HFFc6 (cell line): ENCODE results near the gene HIVEP2. TPM values are rescaled to one million over a fixed set of nuclear protein-coding genes. Genes with fewer than 3 reads are reported as not detected.

ENCODE experiments used
- DNase-seq: peaks from one replicate; pipeline ENCODE4 v3.0.0-alpha.2; 2018
- H3K27ac Mint-ChIP-seq: 2 replicates; pipeline ENCODE4 v1.8.0; 2020; ENCODE audit warnings: mild to moderate bottlenecking, mixed read lengths
- H3K27me3 Mint-ChIP-seq: 2 replicates; pipeline ENCODE4 v1.8.0; 2021; ENCODE audit warnings: mild to moderate bottlenecking, moderate library complexity, mixed read lengths; ENCODE audit not compliant: insufficient read depth
- H3K36me3 Mint-ChIP-seq: 2 replicates; pipeline ENCODE4 v1.8.0; 2021; ENCODE audit warnings: low read depth, mixed read lengths
- H3K4me1 Mint-ChIP-seq: 2 replicates; pipeline ENCODE4 v1.8.0; 2020; ENCODE audit warnings: low read depth, mixed read lengths
- H3K4me3 Mint-ChIP-seq: 2 replicates; pipeline ENCODE4 v1.8.0; 2020; ENCODE audit warnings: mild to moderate bottlenecking, moderate library complexity, mixed read lengths
- H3K9me3 Mint-ChIP-seq: 2 replicates; pipeline ENCODE4 v1.8.0; 2020; ENCODE audit warnings: mild to moderate bottlenecking, mixed read lengths
- total RNA-seq, 6 experiments: library from RNA; stranded (reverse); fragmentation: NEBNext Ultra II Directional; extraction: Animal tissue kit (Norgen Biotek cat#: 25700); gene quantifications; 2 replicates in 1 of 6; 3 replicates in 5 of 6; pipeline ENCODE4 v1.2.3, GENCODE V29; 2021
- TF ChIP-seq, protein P1 (sequence below): fragments of 200-600 bp; sonication (generic); IDR thresholded peaks from 2 replicates; pipeline ENCODE4 v1.5.0; 2021; ENCODE audit warnings: antibody characterized with exemption, mild to moderate bottlenecking

Gene HIVEP2
- total RNA-seq, 6 experiments from 2014 or later, result 14.0 to 19.5 (median 17.1) TPM

DNA sequence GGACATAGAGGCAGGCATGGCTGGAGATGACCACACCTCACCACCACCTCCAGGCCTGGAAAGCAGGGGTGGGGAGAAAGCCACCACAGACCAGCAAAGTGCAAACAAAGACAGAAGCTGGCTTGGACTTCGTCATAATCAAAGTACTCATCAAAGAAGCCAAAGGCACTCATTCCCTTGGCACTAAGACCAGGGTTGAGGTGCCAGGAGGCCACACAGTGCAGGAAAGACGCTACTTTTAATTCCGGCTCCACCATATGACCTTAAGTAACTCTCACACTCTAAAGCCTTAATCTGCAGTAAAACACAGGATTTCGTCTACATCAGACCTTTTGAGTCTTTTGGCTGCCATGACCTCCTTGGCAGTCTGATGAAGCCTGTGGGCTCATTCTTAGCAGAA, 123.1 kb downstream of the HIVEP2 start:
- no peak for DNase-seq
- H3K9me3 Mint-ChIP-seq, result no peaks in the 10 kb centered on the region
- H3K4me3 Mint-ChIP-seq, result no peak overlapping the region
- peaks cover 10% of the 10 kb centered on the region; the same call in 1 of the 2 replicates for H3K36me3 Mint-ChIP-seq
- H3K4me1 Mint-ChIP-seq, result peaks cover 49% of the 10 kb centered on the region
- TF ChIP-seq, protein P1, sequence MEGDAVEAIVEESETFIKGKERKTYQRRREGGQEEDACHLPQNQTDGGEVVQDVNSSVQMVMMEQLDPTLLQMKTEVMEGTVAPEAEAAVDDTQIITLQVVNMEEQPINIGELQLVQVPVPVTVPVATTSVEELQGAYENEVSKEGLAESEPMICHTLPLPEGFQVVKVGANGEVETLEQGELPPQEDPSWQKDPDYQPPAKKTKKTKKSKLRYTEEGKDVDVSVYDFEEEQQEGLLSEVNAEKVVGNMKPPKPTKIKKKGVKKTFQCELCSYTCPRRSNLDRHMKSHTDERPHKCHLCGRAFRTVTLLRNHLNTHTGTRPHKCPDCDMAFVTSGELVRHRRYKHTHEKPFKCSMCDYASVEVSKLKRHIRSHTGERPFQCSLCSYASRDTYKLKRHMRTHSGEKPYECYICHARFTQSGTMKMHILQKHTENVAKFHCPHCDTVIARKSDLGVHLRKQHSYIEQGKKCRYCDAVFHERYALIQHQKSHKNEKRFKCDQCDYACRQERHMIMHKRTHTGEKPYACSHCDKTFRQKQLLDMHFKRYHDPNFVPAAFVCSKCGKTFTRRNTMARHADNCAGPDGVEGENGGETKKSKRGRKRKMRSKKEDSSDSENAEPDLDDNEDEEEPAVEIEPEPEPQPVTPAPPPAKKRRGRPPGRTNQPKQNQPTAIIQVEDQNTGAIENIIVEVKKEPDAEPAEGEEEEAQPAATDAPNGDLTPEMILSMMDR, result no peak
- H3K27me3 Mint-ChIP-seq, result no peaks in the 10 kb centered on the region; the same call in 1 of the 2 replicates
- H3K27ac Mint-ChIP-seq, result no peak overlapping the region

DNA sequence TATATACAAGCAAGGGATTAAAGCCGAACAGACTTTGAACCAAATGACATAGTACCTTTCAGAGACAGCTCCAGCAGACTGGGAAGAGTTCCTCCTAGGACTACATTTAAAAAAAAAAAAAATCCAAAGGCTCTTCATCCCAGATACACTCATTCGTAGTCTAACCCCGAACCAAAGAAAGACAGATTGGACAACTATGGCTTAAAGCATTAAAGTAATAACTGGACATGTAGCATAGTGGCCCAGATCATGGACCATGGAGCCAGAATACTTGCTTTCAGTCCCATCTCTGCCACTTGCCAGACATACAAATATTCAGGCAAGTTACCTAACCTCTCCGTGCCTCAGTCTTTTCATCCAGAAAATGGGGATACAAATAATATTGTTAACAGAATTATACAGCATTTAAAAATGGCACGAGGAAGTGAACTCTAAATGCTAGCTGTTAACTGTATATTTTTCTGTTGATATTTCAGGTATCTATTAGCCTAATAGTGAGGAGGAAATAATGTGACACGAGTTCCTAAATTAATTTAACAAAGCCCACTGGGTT, 123.7 kb downstream of the HIVEP2 start:
- Mint-ChIP-seq H3K9me3 (no peaks in the 10 kb centered on the region), H3K27me3 (no peaks in the 10 kb centered on the region; the same call in 1 of the 2 replicates), H3K36me3 (peaks cover 10% of the 10 kb centered on the region; the same call in 1 of the 2 replicates), H3K27ac (no peak overlapping the region), H3K4me3 (no peak overlapping the region), H3K4me1 (peaks cover 53% of the 10 kb centered on the region)
- TF ChIP-seq, protein P1, result no peak
- DNase-seq, result no peak

DNA sequence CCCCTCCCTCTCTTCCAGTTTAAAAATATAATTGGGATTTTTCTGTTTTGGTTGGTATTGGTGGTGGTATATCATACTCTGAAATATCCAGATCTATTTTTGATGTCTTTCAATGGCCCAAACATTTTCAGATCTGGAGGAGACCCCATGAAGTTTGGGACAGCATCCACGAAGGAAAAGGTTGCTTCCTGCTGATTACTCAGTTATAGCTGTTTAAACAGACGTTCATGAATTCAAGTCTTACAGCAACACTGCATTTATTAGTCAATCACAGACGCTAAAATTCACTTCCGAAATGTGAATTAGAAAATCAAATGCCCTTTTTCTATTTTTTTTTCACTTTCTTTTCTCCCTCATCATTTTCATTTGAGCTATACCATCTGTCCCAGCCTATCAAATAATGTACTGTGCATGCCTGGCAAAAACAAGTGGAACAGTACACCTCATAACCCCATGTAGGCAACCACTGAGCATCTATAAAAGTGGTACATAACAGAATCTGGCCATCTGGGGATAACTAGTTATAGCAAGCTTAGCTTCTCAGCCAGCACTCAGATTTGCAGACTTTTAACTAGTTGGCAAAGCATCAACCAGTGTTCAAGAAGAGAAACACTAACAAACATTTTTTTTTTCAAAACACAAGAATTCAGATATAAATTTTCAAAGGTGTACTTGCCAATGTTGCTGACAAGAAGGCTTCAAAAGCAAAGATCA, 124.5 kb downstream of the HIVEP2 start:
- no peak overlapping the region for H3K4me3 Mint-ChIP-seq
- peaks cover 10% of the 10 kb centered on the region; the same call in 1 of the 2 replicates for H3K36me3 Mint-ChIP-seq
- peaks cover 55% of the 10 kb centered on the region for H3K4me1 Mint-ChIP-seq
- no peak for DNase-seq
- TF ChIP-seq, protein P1, result no peak
- peak overlapping the region; percentile 48; the same call in 1 of the 2 replicates for H3K27ac Mint-ChIP-seq
- no peaks in the 10 kb centered on the region; the same call in 1 of the 2 replicates for H3K27me3 Mint-ChIP-seq
- no peaks in the 10 kb centered on the region for H3K9me3 Mint-ChIP-seq

DNA sequence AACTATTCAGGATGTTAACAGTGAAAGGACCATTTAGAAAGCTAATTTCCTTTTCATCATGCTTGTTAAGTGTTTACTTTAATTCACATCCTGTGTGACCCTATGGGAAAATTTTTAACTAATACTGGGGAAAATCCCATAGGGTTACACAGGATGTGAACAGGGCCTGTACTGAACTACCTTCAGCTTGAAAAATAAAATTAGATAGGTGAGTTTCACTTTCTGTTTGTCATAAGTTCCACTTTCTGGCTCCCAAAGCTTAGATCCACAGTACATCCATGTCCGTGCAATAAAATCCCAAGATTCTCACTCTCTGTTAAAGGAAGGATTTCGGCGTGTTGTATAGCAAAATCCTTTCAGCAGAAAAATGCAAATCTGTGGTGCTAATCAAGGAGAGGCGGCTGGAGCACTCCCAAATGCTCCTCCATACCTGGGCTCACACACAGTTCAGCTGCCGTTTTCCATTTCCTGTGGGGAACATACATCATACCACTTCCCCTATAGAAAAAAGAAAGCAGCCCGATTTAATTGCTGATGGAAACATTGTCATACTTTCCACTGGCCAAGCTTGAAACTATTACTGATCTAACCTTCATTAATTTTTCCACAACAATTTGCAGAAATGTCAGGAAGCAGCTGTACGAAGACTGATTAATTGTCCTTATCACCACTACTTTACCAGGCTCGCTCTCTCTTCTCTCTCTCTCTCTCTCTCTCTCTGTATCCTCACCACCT, 125.2 kb downstream of the HIVEP2 start:
- Mint-ChIP-seq H3K4me1 (peaks cover 50% of the 10 kb centered on the region), H3K27me3 (no peaks in the 10 kb centered on the region; the same call in 1 of the 2 replicates), H3K27ac (peak overlapping the region; percentile 48; the same call in 1 of the 2 replicates), H3K9me3 (no peaks in the 10 kb centered on the region), H3K4me3 (peak overlapping the region; percentile 45; the same call in 1 of the 2 replicates), H3K36me3 (peaks cover 10% of the 10 kb centered on the region; the same call in 1 of the 2 replicates)
- TF ChIP-seq, protein P1, result no peak
- no peak for DNase-seq

DNA sequence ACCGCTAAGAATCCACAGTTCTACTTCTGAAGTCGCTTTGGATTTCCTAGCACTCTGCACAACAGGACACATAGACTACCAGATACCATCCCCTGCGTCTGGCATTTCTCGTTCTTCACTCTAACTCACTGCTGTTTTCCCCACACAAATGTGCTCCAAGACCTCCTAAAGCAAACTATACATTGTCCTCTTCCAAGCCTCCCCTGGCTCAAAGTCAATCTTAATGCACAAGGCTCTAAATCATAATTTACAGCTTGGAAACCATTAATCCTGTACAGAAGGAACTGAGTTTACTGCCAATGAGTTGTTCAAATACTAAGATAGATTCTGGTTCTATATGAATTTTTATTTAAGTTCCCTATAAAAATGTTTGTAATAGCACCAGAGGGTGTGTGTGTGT, 128.5 kb downstream of the HIVEP2 start:
- no peaks in the 10 kb centered on the region; the same call in 1 of the 2 replicates for H3K27me3 Mint-ChIP-seq
- no peak overlapping the region for H3K4me3 Mint-ChIP-seq
- no peak for DNase-seq
- no peak overlapping the region for H3K27ac Mint-ChIP-seq
- no peaks in the 10 kb centered on the region for H3K9me3 Mint-ChIP-seq
- H3K36me3 Mint-ChIP-seq, result peaks cover 5% of the 10 kb centered on the region; the same call in 1 of the 2 replicates
- TF ChIP-seq, protein P1, result no peak
- peaks cover 37% of the 10 kb centered on the region for H3K4me1 Mint-ChIP-seq
